ENCODE measurements around the gene GIT1. TPM values are rescaled to one million over a fixed set of nuclear protein-coding genes. Genes with fewer than 3 reads are reported as not detected.
A peak's percentile ranks its signal among the peaks of the same experiment; 100 is the strongest.

The GIT1 gene
- total and polyA plus RNA-seq, 2 experiments from 2014 or later, result 20.0 to 46.3 TPM

DNA sequence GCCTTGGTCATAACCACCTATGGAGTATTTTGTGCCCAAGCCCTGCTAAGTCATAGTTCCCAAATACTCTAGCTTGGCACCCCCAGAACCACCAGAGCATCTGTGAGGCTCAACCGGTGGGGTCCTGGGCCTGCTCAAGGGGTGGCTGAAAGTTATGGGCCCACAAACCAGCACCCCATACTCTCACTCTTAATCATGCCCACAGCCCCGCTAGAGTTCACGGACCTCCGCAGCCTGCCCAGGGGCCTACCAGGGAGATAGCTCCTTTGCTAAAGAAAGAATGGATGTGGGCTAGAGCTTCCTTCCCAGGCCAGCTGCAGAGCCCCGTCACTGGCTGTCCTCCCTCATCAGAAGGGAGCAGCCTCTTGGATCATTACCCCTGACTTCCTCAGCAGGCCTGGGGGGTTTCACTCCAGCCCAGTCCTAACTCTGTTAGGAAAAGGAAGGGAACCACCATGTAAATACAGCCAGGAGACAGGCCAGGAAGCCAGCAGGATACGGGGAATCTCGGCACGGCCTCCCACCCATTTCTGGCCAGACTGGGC is 1.4 kb downstream of the GIT1 start:
- Histone ChIP-seq H3K4me3 (peak overlapping the region; percentile 45), H3K4me2 (peak overlapping the region; percentile 93), H3K27ac (peak overlapping the region; percentile 71), H3K9me2 (replicated peaks; ENCODE audit: insufficient read depth) (no peaks in the 10 kb centered on the region), H3K4me1 (ENCODE audit: insufficient read depth) (peaks cover 36% of the 10 kb centered on the region), H3K27me3 (no peaks in the 10 kb centered on the region), H3K36me3 (replicated peaks; ENCODE audit: insufficient read depth, low read depth) (no peaks in the 10 kb centered on the region), H3K79me2 (peaks cover 55% of the 10 kb centered on the region), H3K9me3 (ENCODE audit: low read depth) (no peaks in the 10 kb centered on the region), H4K20me1 (ENCODE audit: insufficient read depth, poor library complexity, severe bottlenecking) (peaks cover 43% of the 10 kb centered on the region), H2AFZ (peak overlapping the region; percentile 9)
- 46% methylated on average over 8 of the region's 8 CpGs for WGBS (ENCODE audit: low lambda C conversion rate, missing lambda C conversion rate)
- DNase-seq (ENCODE audit: low spot score), result no peak
- TF ChIP-seq EZH2phosphoT487 (IDR thresholded peaks at IDR 0.05; ENCODE audit: low read depth, severe bottlenecking, unreplicated experiment) (no peak), EZH2 (IDR thresholded peaks at IDR 0.05; ENCODE audit: borderline replicate concordance) (no peak)
- TF ChIP-seq, protein P1, sequence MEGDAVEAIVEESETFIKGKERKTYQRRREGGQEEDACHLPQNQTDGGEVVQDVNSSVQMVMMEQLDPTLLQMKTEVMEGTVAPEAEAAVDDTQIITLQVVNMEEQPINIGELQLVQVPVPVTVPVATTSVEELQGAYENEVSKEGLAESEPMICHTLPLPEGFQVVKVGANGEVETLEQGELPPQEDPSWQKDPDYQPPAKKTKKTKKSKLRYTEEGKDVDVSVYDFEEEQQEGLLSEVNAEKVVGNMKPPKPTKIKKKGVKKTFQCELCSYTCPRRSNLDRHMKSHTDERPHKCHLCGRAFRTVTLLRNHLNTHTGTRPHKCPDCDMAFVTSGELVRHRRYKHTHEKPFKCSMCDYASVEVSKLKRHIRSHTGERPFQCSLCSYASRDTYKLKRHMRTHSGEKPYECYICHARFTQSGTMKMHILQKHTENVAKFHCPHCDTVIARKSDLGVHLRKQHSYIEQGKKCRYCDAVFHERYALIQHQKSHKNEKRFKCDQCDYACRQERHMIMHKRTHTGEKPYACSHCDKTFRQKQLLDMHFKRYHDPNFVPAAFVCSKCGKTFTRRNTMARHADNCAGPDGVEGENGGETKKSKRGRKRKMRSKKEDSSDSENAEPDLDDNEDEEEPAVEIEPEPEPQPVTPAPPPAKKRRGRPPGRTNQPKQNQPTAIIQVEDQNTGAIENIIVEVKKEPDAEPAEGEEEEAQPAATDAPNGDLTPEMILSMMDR (IDR thresholded peaks at IDR 0.05; ENCODE audit: poor library complexity), result no peak

DNA sequence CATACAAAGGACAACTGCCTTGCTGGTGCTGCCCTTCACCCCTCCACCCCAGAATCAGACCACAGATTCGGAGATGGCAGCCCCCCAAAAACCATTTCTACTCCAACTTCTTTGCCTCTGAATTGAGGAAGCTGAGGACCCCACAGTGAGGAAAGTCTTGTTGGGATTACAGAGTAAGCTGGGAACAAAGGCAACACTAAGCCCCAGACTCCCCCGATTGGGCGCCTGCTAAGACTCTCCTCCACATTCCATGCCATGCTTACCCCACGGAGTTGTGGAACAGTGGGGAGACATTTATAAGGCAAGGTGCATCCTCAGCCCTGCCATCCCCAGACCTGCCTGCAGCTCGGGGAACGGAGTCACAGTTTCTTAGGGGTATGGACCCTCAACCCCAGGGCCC is 1.9 kb downstream of the GIT1 start:
- no peaks in the 10 kb centered on the region for H3K9me3 ChIP-seq (ENCODE audit: low read depth)
- TF ChIP-seq, protein P1 (IDR thresholded peaks at IDR 0.05; ENCODE audit: poor library complexity), result no peak
- TF ChIP-seq EZH2 (IDR thresholded peaks at IDR 0.05; ENCODE audit: borderline replicate concordance), result no peak
- no peak for TF ChIP-seq EZH2phosphoT487 (IDR thresholded peaks at IDR 0.05; ENCODE audit: low read depth, severe bottlenecking, unreplicated experiment)
- no peak overlapping the region for H3K27ac ChIP-seq
- H3K27me3 ChIP-seq, result no peaks in the 10 kb centered on the region
- no peaks in the 10 kb centered on the region for H3K9me2 ChIP-seq (replicated peaks; ENCODE audit: insufficient read depth)
- peaks cover 55% of the 10 kb centered on the region for H3K79me2 ChIP-seq
- H3K4me1 ChIP-seq (ENCODE audit: insufficient read depth), result peaks cover 33% of the 10 kb centered on the region
- H3K4me2 ChIP-seq, result peak overlapping the region; percentile 93
- no peak overlapping the region for H2AFZ ChIP-seq
- no peak for DNase-seq (ENCODE audit: low spot score)
- no peaks in the 10 kb centered on the region for H3K36me3 ChIP-seq (replicated peaks; ENCODE audit: insufficient read depth, low read depth)
- 88% methylated on average over 6 of the region's 6 CpGs for WGBS (ENCODE audit: low lambda C conversion rate, missing lambda C conversion rate)
- peaks cover 43% of the 10 kb centered on the region for H4K20me1 ChIP-seq (ENCODE audit: insufficient read depth, poor library complexity, severe bottlenecking)
- no peak overlapping the region for H3K4me3 ChIP-seq

DNA sequence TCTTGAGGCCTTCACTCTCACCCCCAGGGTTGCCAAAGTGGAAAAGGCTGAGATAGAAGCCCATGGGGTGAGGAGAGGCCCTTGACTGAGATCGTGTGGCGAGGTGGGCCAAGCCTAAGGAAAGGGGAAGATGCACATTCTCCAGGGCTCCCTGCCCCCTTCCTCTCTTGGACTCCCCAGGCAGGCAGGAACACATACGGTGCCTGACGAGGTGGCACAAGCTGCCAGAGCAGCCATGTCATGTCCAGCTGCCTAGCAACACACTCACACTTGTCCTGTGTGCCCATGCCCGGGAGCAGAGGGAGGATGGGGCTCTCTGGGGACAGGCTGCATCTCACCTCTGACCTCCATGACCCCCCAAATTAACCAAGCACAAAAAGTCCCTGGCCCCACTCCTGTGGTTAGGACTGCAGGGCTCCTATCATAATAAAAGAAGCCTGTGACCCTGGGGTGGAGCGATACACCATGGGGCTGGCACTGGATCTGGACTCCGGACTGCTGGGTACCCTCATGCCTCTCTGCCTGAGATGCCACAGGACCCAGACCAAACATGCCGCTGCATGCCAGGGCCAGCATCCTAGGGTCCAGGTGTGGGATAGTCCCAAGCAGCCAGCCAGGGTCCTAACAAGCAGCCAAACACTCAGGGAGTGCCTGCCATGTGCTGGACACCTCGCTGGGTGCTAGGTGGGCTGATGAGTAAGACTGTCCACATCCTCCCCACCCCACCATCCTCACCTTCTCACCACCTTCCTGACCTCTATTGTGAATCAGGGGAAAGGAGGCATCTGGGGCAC is 2.6 kb downstream of the GIT1 start:
- no peak for TF ChIP-seq EZH2phosphoT487 (IDR thresholded peaks at IDR 0.05; ENCODE audit: low read depth, severe bottlenecking, unreplicated experiment)
- no peak for TF ChIP-seq EZH2 (IDR thresholded peaks at IDR 0.05; ENCODE audit: borderline replicate concordance)
- TF ChIP-seq, protein P1 (IDR thresholded peaks at IDR 0.05; ENCODE audit: poor library complexity), result no peak
- H3K79me2 ChIP-seq, result peaks cover 55% of the 10 kb centered on the region
- H3K4me3 ChIP-seq, result no peak overlapping the region
- peaks cover 43% of the 10 kb centered on the region for H4K20me1 ChIP-seq (ENCODE audit: insufficient read depth, poor library complexity, severe bottlenecking)
- H3K36me3 ChIP-seq (replicated peaks; ENCODE audit: insufficient read depth, low read depth), result no peaks in the 10 kb centered on the region
- no peaks in the 10 kb centered on the region for H3K27me3 ChIP-seq
- H3K4me2 ChIP-seq, result no peak overlapping the region
- no peaks in the 10 kb centered on the region for H3K9me2 ChIP-seq (replicated peaks; ENCODE audit: insufficient read depth)
- H3K4me1 ChIP-seq (ENCODE audit: insufficient read depth), result peaks cover 28% of the 10 kb centered on the region
- 93% methylated on average over 9 of the region's 9 CpGs for WGBS (ENCODE audit: low lambda C conversion rate, missing lambda C conversion rate)
- H2AFZ ChIP-seq, result no peak overlapping the region
- no peak overlapping the region for H3K27ac ChIP-seq
- H3K9me3 ChIP-seq (ENCODE audit: low read depth), result no peaks in the 10 kb centered on the region
- DNase-seq (ENCODE audit: low spot score), result no peak

All from hepatocyte (in vitro differentiated cells).